ENCODE measurements around the gene PLA2G12A.

PLA2G12A gene

DNA sequence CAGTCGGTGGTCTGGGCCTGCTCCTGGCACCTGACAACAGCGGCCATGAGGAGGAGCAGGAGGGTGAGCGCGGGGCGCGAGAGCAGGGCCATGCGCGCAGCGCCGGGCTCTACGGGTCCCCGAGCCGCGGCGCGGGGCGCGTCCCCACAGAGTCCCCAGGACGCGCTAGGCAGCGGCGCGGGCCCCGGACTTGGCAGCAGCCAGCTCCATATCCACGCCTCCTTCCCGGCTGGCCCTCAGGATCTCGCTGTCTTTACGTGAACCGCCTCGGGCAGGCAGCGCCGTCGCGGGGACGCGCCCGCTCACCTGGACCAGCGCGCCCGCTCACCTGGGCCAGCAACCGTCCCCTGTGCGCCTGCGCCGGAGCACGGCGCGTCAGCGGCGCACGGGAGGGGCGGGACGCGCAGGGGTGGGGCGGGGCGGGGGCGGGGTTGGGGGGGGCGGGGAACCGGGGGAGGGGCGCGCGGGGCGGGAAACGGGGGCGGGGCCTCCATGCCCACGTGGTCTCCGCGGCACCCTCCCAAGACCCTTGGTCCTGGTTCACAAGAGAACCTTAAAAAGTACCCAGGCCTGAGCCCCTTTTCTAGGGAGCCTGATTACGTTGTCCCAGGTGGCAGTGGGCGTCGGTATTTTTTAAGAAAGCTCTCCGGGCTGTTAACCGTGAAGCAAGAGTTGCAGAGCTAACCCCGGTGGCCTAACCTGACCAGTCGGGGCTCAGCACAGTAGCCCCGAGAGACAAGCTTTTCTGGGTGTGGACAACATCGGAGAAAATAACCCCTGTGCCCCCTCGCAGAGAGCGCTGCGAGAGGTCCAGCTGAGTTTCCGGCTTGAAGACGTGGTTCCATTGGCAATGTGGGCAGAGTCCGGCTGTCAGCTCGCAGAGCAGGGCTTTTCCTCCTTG lies at the start of gene PLA2G12A:
TSS of gene PLA2G12A (minus strand) at position 353 of the 901 bp plus-strand sequence. CDS start at position 92, 261 bp downstream.
- peak; percentile 90 for DNase-seq

DNA sequence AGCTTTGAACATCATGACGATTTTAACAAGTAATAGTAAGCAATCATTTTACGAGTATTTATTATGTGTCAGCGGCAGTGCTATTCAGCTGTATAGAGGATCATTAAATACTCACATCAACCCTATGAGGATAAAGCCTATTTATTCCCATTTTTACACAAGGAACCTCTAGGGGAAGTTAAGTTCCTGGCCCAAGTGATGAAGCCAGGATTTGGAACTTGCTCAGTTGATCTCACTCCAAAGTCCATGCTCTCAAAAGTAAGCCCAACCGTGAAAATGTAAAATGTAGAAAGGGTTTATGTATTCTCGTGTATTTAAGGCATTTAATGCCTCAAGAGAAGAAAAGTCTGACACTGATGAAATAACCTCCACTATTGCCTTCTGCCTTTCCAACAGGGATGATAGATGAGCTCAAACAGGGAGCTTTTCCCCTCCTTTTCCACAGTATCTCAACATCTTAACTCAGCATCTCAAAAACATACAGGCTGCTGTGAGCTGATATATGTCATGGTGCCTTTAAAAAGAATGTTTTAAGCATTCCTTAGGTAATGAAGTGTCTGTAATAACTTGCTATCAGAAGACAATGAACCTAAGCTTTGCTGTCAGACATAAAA lies 35.0 kb upstream of the PLA2G12A start:
- DNase-seq = no peak

DNA sequence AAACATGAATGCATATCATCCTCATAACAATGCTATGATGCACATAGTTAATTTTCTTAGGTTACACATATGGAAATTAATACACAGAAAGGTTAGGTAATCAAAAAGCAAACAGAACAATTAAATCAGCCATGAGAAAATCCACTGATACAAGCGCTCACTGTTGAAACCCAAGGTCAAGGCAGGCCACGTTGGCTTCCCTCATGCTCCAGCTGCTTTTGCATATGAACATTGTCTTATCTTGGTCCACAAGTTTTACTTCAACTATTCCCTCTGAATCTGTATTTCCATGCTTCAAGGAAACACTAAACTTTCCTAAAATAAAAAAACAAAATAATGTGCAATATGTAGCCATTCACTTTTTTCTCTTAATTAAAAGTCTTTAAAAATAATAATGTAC lies 34.5 kb upstream of the PLA2G12A start:
- no peak for DNase-seq

DNA sequence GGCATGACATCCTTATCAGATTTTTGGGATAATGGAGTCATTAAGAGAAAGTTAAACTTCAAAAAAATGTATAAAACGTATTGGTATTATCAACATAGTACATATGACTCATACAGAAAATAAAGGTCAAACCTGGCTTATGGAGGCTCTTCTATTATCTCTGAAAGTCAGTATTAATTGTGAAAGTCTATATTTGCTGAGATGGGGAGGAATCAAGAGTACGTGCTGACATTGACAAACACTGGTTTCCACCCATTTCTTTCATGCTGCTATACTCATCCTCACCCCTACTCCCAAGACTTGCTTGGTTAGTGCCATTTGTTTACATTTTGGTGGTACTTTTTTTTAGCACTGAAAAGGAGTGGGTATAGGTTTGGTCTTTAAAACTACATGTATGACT lies 30.8 kb upstream of the PLA2G12A start:
- DNase-seq = no peak

DNA sequence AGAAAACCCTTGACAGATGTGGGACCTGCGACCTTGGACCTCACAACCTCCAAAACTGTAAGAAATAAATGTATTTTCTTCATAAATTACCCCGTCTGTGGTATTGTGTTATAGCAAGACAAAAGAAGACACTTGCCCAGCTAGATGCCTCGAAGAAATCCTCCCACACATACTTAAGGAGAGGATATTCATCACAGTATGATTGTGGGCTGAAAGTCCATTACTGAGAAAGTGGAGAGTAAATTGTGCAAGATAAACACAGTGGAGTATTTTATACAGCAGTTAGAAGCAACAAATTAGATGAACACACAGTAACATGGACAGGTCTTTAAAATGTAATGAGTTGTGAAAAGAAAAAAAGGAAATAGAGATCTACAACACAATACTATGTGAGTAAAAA lies 25.8 kb upstream of the PLA2G12A start:
- no peak for DNase-seq

DNA sequence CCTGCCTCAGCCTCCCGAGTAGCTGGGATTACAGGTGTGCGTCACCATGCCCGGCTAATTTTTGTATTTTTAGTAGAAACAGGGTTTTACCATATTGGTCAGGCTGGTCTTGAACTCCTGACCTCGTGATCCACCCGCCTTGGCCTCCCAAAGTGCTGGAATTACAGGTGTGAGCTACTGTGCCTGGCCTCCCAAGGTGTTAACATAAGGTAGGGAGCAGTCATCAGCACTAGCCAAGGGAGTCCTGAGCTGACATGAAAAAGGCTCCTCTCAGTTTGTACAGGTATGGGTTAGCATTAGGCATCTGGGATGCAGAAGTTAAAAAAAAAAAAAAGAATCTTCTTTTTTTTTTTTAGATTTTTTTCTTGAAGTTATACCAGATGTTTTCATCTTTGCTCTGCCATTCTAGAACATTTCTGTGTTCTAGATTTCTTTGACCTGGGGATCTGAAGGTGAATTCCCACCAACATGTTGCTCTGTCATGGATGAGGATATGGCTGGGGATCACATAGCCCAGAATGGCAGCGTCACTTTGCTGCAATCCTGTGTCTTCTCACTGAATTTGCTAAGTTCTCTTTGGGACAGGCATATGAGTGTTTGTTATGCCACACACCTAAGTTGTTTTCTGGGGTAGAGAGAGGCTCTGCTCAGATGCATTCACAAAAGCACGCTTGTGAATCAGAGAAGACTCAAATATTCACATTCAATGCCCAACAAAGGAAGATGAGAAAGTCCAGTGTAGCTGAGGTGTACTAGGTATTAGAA lies 24.4 kb upstream of the PLA2G12A start:
- DNase-seq = no peak

DNA sequence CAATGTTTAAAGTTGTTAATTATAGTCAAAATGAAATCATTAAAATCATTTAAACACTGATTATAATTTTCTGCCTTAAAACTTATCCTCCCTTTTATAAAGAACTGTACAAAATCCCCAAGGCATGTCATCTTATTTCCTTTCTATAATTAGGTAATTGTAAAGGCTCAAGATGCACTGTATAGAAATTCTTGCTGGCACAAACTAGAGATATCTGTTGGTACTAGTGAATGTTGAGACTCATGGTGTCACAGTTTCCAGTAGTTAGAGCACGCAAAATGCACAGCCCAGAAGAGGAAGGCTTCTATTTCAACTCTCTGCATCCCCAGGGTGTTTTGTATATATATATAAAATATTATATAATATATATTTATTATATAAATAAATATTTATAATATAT lies 22.7 kb upstream of the PLA2G12A start:
- DNase-seq = no peak

DNA sequence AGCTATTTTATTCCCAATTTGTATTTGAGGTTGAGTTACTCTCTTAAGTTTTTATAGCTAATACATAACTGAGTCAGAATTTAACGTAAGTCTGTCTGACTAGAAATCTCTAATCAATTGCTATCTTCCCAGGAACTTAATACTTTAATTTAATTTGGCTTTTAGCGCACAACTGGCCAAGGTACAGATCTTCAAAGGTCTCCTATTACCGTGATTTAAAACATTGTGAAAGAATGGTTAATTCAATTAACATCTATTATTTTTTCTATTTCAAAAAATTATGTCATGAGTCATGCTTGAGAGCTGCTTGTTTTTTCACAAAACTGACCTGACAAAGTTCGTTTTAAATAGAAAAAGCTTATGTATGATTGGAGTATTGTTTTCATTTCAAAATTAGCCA lies 22.0 kb upstream of the PLA2G12A start:
- DNase-seq = no peak

DNA sequence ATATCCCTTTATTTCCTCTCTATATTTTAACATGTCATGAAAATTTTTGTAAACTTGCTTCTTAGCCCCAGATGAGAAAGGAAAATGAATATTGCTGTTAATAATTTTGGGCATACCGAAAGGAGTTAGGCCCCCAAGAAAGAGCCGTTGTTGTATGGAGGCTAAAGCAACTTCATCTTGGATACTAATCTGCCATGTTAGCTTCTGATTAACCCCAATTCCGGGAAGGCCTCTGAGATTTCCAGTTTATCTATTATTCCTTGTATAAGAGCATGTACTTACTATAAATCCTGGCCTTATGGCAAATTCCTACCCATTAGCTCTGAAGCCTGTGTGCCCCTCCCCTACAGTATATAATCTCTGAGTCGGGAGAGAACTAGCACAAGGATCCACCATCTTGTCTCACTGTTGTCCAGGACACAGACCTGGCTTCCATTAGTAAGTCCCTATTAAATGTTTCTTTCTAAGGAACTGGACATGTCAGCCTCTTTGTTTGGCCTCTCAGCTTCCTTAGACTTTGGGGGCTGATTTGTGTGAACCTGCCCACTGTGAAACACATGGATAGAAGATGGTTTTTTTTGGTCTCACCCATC lies 20.9 kb upstream of the PLA2G12A start:
- no peak for DNase-seq

DNA sequence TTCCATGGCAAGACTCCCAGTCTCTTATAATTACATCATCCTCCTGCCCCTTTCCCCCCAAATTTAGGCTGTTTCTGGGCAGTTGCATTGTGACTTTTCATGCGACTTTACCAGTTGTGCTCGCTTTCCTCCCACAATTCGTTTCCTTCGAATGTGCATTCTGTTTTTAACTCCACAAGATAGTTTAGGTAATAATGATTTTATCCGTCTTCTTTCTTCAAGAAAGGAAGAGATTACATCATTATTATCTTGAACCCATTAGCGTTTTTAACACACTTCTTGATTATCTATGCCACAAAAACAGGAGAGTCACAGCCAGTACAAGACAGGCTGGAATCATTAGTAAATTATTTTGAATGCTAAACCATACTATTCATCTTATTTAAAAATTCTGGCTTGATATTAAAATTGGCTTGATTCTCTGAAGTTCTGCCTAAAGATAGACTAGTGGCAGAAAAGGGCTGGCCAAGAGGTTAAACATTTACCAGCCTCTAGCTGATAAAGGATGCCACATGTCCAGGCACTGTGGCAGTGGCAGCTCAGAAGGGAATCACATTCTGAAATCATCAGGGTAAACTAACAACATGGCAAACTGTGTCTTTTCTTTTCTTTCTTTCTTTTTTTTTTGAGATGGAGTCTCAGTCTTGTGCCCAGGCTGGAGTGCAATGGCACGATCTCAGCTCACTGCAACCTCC lies 19.7 kb upstream of the PLA2G12A start:
- no peak for DNase-seq

DNA sequence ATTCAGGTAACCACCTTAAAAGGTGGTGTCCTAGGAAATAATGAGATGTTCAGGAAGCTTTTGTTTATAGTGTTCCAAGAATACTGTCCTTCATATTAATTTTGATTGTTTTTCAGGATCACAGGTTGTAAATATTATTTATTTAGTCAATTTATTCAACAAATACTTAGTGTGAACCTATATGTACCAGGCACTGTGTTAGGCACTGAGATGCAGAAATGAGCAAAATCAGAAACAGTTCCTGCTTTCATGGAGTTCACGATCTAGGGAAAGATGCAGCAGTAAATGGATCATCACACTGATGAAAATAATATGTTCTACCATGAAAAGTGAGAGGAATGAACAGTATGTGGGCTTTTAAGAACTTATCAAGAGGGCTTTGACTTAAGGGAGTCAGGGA lies 18.2 kb upstream of the PLA2G12A start:
- no peak for DNase-seq

DNA sequence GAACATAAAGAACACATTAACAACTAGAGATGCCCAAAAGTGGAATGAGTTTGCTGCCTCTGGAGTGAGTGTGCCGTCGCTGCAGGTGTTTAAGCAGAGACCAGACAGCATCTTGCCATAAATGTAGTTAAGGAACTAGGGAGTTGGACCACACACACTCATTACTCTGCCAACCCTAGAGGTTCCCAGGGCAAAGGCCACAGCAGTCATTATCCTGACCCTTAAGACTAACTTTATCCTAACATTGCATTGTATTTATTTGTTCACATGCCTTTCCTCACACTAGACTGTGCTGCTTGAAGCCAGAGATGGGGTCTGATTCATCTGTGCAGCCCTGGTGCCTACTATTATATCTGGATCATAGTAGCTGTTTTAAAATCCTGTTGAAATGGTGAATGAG lies 16.9 kb upstream of the PLA2G12A start:
- DNase-seq = no peak

DNA sequence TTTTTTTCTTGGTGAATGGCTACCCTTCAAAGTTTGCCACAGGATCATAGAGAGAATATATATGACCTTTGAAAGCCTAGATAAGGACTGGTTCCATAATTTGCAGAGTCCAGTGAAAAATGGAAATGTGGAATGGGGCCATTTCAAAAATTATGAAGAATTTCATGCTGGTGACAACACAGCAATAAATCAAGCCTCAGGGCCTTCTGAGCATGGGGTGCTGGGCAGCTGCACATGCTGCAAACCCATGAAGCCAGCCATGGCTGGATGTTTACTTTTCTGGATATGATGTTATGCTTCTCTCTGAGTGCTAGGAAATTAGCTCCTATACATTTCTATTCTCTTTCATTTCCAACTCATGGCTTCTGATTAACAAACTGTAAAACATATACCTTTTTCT lies 16.0 kb upstream of the PLA2G12A start:
- DNase-seq = no peak

DNA sequence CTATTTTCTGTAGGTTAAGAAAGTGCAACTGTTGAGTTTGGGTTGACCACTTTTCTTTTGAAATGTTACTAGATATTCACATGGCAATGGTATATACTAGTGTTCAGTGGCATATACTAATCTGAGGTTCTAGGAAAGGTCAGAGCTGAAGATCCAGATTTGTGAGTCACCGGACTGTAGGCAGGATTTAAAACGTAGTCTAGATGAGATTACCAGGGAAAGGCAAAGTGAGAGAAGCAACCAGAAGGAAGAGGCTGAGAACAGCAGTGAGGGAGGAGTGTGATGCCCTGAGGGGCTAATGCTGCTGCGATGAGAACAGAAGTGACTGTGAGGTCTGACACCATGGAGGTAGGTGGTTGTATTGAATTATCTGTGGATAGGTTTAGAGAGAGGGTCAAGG lies 9.7 kb upstream of the PLA2G12A start:
- DNase-seq = no peak

DNA sequence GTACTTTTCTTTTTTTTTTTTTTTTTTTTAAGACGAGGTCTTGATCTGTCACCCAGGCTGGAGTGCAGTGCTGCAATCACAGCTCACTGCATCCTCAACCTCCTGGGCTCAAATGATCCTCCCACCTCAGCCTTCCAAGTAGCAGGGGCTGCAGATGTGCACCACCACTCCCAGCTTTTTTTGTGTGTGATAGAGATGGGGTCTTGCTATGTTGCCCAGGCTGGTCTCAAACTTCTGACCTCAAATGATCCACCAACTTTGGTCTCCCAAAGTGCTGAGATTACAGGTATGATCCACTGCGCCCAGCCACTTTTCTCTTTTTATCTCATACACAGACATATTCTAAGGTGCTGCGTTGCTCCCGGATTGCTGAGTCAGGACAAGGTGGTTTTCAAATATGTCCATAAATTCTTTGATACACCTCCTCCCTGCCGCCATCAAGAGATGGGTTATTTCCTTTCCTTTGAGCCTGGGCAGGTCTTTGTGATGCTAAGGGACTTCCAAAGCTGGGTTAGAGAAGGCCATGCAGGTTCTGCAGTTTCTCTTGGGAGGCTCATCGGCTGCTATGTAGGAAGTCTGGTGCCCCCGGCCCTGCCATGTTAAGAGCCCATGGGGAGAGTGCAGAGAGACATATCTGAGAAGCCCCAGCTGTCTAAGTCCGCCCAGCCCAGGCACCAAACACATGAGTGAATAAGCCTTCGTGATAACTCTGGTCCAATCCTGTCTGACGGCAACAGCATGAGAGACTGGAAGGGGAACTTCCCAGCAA lies 8.4 kb upstream of the PLA2G12A start:
- no peak for DNase-seq

DNA sequence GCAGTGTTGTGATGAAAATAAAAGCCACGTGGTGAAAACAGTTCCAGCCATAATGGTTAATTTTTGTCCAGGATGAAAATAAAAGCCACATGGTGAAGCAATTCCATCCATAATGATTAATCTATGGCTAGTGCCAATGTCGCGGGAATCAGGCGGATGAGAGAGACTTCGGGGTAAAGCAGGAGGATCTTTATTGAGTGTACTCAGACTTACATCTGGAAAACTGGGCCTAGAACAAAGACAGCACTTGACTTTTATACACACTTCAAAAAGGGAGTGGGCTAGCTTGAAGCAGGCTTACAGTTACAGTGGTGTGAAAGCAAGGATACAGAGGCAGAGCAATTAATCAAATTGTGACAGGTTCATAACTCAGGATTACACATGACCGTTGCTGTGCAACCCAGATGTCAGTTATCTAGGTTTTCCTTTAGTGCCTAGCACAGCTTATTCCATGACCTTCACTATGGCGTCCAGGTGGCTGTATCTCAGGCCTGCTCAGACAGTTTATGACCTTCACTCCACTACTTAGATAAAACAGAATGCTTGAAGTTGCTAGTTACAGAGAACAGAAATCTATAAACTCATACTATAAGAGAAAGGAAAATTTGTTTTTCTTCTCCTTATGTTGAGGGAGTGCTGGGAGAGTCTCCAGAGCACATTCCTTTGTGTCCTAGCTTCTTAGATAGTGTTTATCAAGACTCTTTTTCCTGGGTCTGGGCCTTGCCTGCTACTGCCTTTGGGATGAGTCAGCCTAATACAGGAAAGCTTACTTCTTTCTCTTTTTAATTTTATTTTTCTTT lies 5.9 kb upstream of the PLA2G12A start:
- DNase-seq = no peak

DNA sequence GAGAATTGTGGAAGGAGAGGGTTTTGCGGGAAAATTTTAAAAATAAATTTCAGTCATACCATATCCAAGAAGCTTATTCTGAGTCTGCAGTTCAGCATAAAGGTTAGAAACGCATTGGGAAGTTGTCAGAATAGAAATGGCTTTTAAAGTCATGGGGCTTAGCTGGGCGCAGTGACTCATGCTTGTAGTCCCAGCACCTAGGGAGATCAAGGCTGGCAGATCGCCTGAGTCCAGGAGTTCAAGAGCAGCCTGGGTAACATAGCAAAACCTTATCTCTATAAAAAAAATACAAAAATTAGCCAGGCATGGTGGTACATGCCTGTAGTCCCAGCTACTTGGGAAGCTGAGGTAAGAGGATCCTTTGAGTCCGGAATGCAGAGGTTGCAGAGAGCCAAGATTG lies 3.9 kb upstream of the PLA2G12A start:
- no peak for DNase-seq

DNA sequence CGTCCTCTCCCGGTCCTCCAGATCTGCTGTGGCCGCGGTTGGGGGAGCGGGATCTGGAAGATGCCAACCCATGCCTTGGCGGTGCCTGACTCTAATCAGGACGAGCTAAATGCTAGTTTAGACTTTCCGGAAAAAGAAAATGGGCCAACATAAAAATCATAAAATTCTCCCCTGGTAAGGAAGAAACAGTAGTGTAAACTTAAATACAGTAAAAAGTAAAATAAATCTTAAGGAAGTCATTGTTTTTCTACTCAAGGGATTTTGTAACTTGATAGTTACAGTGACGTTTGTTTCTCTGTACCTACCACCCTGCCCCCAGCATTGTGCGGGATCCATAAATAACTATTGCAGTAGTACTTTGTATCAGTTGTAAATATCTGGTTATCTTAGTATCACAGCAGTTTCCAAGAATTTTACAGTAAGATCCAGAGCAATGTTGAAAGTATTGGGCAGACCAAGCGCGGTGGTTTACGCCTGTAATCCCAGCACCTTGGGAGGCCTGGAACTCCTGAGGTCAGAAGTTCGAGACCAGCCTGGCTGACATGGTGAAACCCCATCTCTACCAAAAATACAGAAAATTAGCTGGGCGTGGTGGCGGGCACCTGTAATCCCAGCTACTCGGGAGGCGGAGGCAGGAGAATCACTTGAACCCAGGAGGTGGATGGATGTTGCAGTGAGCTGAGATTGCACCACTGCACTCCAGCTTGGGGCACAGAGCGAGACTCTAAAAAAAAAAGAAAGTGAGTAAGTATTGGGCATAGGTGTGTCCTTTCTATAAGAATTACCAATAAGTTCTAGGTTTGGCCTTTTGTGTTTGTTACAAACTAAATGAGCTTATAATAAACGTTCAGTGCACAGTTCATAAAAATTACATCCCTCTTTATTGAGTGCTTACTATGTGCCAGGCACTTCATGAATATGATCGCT lies 1.0 kb upstream of the PLA2G12A start:
- DNase-seq = no peak

DNA sequence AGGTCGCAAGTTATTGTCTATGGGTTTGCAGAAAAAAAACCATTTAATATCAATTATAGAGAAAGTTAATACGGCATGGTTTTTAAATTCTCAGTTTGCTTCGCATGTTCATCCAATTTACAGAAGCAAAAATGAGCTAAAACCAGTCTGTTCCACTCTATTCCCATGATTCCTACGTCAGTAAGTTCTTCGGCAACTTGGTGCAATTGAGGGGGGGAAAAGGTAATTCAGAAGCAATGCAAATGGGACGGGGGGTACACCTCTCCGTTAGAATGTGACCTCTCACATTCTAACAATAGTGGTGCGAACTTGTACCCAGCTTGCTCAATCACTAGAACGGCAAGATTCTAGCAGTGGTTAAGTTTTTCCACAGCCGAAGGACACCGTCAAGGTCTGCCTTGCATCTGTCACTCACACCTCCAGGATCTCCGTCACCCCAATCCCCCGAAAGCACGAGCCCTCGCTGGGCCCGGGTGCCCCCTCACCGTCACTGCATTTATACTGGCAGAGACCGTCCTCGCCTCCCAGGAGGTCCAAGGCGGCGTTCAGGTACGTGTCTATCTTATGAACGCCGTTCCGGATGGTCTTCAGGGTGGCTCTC lies 653 bp downstream of the PLA2G12A start:
- DNase-seq = no peak
